ENCODE data around the gene TUBB6. TPM values are rescaled to one million over a fixed set of nuclear protein-coding genes. Genes with fewer than 3 reads are reported as not detected.

Gene TUBB6
- total RNA-seq, 2 experiments from 2014 or later = 8.3 to 10.9 TPM

DNA sequence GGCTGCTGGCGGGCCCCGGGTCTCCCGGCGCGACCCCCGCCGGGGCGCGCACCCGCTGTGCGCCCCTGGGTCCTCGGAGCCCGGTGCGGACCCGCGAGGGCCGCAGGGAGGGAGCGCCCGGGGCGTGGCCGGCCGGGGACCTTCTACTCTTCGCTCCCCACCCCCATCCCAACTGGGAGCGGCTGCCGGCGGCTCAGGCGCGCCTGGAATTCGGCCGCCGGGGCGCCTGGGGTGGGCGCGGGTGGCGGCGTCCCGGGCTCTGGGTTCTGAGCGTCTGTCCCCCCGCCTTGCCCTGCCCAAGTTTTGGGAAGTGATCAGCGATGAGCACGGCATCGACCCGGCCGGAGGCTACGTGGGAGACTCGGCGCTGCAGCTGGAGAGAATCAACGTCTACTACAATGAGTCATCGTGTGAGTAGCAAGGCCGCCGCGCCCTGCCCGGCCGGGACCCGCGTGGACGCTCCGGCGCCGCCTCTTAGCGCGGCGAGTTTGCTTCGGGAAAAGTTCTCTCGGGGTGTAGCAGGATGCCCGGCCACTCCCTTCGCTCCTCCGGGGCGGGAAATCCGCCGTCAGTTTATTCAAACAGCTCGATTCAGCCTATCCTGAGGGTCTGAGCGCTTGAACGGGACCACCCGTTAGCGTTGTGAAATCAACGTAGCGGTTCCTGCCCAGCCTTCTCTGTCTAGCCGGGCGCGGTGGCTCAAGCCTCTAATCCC, 502 bp downstream of the TUBB6 start:
- Mint-ChIP-seq H3K4me3 (peak overlapping the region; percentile 67), H3K27me3 (ENCODE audit: low read depth) (peaks cover 43% of the 10 kb centered on the region), H3K36me3 (ENCODE audit: low read depth) (peaks cover 25% of the 10 kb centered on the region), H3K9me3 (ENCODE audit: insufficient read depth) (peaks cover 19% of the 10 kb centered on the region), H3K4me1 (ENCODE audit: low read depth) (peaks cover 13% of the 10 kb centered on the region), H3K27ac (no peak overlapping the region)
- DNase-seq (peak; percentile 38), ATAC-seq (peak; percentile 65)
- ChIA-PET CTCF (no interaction called here), POLR2A (interaction anchor here (0.7 kb wide), 1 partner anchor 1071 kb away, joined by 3 read pairs; no protein-coding TSS in a partner anchor)

- POLR2A ChIA-PET = interaction anchor here (0.7 kb wide), 1 partner anchor 1070 kb away, joined by 3 read pairs; no protein-coding TSS in a partner anchor
- H3K4me3 Mint-ChIP-seq = no peak overlapping the region
- H3K27me3 Mint-ChIP-seq (ENCODE audit: low read depth) = peaks cover 46% of the 10 kb centered on the region
- H3K36me3 Mint-ChIP-seq (ENCODE audit: low read depth) = peaks cover 29% of the 10 kb centered on the region
- no peak overlapping the region for H3K27ac Mint-ChIP-seq
- CTCF ChIA-PET = no interaction called here
- no peak for DNase-seq
- H3K4me1 Mint-ChIP-seq (ENCODE audit: low read depth) = peaks cover 13% of the 10 kb centered on the region
- peaks cover 19% of the 10 kb centered on the region for H3K9me3 Mint-ChIP-seq (ENCODE audit: insufficient read depth)
- ATAC-seq = no peak
These were observed 1.7 kb downstream of the TUBB6 start for GRCh38 chr18:12309683-12310198.

- DNase-seq (no peak), ATAC-seq (no peak)
- Mint-ChIP-seq H3K4me3 (no peak overlapping the region), H3K4me1 (ENCODE audit: low read depth) (peaks cover 13% of the 10 kb centered on the region), H3K27ac (no peak overlapping the region), H3K36me3 (ENCODE audit: low read depth) (peaks cover 29% of the 10 kb centered on the region), H3K27me3 (ENCODE audit: low read depth) (peaks cover 40% of the 10 kb centered on the region), H3K9me3 (ENCODE audit: insufficient read depth) (peaks cover 19% of the 10 kb centered on the region)
- ChIA-PET CTCF (no interaction called here), POLR2A (no interaction called here)
These were observed 2.7 kb downstream of the TUBB6 start for GRCh38 chr18:12310762-12311161.

DNA sequence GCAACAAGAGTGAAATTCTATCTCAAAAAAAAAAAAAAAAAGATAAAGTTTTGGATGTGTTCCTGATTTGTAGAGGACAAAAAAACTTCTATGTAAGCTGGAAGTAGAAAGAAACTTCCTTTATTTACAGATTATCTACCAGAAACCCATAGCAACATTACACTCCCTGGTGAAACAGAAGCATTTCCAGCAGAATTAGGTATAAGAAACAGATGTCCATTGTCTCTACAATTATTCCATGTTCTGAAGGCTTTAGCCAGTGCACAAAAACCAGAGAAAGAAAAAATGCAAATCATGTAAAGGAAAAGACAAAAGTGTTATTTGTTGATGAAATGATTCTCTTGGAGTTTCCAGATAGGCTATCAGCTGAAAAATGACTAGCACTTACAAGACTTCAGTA, 4.9 kb downstream of the TUBB6 start:
- POLR2A ChIA-PET = no interaction called here
- DNase-seq = no peak
- no peak for ATAC-seq
- Mint-ChIP-seq H3K4me1 (ENCODE audit: low read depth) (peaks cover 4% of the 10 kb centered on the region), H3K27ac (no peak overlapping the region), H3K4me3 (no peak overlapping the region), H3K36me3 (ENCODE audit: low read depth) (peaks cover 29% of the 10 kb centered on the region), H3K9me3 (ENCODE audit: insufficient read depth) (peaks cover 19% of the 10 kb centered on the region), H3K27me3 (ENCODE audit: low read depth) (peaks cover 22% of the 10 kb centered on the region)
- CTCF ChIA-PET = interaction anchor here (1.0 to 3.7 kb wide), 2 partner anchors 15 to 41 kb away, joined by 6 to 28 read pairs; no protein-coding TSS in a partner anchor

- H3K36me3 Mint-ChIP-seq (ENCODE audit: low read depth) = peaks cover 29% of the 10 kb centered on the region
- H3K4me3 Mint-ChIP-seq = no peak overlapping the region
- DNase-seq (no peak), ATAC-seq (no peak)
- H3K27me3 Mint-ChIP-seq (ENCODE audit: low read depth) = peaks cover 19% of the 10 kb centered on the region
- peaks cover 19% of the 10 kb centered on the region for H3K9me3 Mint-ChIP-seq (ENCODE audit: insufficient read depth)
- CTCF ChIA-PET = interaction anchor here (1.0 to 3.7 kb wide), 2 partner anchors 14 to 42 kb away, joined by 6 to 28 read pairs; no protein-coding TSS in a partner anchor
- peaks cover 2% of the 10 kb centered on the region for H3K4me1 Mint-ChIP-seq (ENCODE audit: low read depth)
- no peak overlapping the region for H3K27ac Mint-ChIP-seq
- POLR2A ChIA-PET = no interaction called here
These were observed 5.6 kb downstream of the TUBB6 start for GRCh38 chr18:12313530-12314245.

DNA sequence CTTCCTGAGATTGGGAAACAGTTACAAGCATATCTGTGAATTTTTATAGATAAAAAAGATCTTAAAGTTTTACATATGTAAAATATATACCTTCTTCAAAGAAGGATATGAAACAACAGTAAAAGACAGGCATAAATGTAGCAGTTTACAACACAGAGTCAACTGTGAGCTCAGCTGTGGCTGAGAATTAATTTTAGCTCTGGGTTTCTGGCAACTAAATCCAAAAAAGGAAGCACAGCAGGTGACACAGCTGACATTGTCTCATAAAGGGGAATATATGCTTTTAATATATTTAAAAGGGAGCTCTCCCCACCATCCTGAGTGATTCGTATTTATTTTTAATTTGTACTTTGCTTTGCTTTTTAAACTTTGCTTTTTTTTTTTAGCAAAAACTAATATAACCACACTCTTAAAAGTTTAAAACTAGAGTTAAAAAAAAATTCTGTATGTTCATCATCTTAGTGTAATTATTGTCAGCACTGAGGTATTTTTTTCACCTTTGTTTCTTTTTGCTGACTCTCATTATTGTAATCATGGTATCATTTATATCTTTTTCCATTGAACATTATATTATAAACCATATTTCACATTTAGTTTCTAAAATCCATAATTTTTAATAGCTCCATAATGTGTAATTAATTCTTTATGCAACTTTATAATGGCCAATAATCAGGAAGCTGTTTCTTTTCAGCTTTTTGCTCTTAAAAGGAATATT, 6.7 kb downstream of the TUBB6 start:
- Mint-ChIP-seq H3K9me3 (ENCODE audit: insufficient read depth) (peaks cover 19% of the 10 kb centered on the region), H3K36me3 (ENCODE audit: low read depth) (peaks cover 24% of the 10 kb centered on the region), H3K4me3 (no peak overlapping the region), H3K4me1 (ENCODE audit: low read depth) (no peaks in the 10 kb centered on the region), H3K27ac (no peak overlapping the region), H3K27me3 (ENCODE audit: low read depth) (peaks cover 10% of the 10 kb centered on the region)
- ChIA-PET CTCF (interaction anchor here (3.7 kb wide), 1 partner anchor 13 kb away, joined by 28 read pairs; no protein-coding TSS in a partner anchor), POLR2A (no interaction called here)
- ATAC-seq (no peak), DNase-seq (no peak)

GRCh38 chr18:12315490-12315889, 7.4 kb downstream of the TUBB6 start:
- Mint-ChIP-seq H3K9me3 (ENCODE audit: insufficient read depth) (peaks cover 19% of the 10 kb centered on the region), H3K27me3 (ENCODE audit: low read depth) (peaks cover 9% of the 10 kb centered on the region), H3K36me3 (ENCODE audit: low read depth) (peaks cover 24% of the 10 kb centered on the region), H3K4me3 (no peak overlapping the region), H3K27ac (no peak overlapping the region), H3K4me1 (ENCODE audit: low read depth) (no peaks in the 10 kb centered on the region)
- CTCF ChIA-PET = interaction anchor here (3.7 kb wide), 1 partner anchor 13 kb away, joined by 28 read pairs; no protein-coding TSS in a partner anchor
- POLR2A ChIA-PET = no interaction called here
- ATAC-seq (no peak), DNase-seq (no peak)

DNA sequence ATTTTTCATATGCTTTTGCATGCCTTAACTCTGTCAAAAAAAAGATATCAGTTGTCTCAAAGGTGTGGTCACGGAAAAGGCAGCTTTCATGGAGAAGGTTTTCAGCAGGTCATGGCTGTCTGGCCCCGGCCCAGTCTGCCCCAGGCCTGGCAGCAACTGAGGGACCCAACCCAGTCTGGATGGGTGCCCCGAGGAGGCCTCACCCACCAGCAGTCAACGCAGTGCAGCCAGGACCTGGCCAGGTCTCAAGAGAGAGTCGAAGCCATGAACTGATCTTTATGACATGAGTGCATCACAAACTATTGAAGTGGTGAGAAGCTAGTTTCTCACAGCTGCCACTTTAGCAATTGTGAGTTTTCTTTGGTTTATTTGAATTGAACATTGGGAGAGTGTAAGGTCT, 7.9 kb downstream of the TUBB6 start:
- no peaks in the 10 kb centered on the region for H3K4me1 Mint-ChIP-seq (ENCODE audit: low read depth)
- DNase-seq = no peak
- H3K36me3 Mint-ChIP-seq (ENCODE audit: low read depth) = peaks cover 21% of the 10 kb centered on the region
- peaks cover 9% of the 10 kb centered on the region for H3K27me3 Mint-ChIP-seq (ENCODE audit: low read depth)
- peaks cover 14% of the 10 kb centered on the region for H3K9me3 Mint-ChIP-seq (ENCODE audit: insufficient read depth)
- ATAC-seq = no peak
- ChIA-PET CTCF (interaction anchor here (3.7 kb wide), 1 partner anchor 12 kb away, joined by 28 read pairs; no protein-coding TSS in a partner anchor), POLR2A (no interaction called here)
- no peak overlapping the region for H3K27ac Mint-ChIP-seq
- no peak overlapping the region for H3K4me3 Mint-ChIP-seq

- DNase-seq = no peak
- ATAC-seq = no peak
- peaks cover 20% of the 10 kb centered on the region for H3K36me3 Mint-ChIP-seq (ENCODE audit: low read depth)
- H3K27ac Mint-ChIP-seq = no peak overlapping the region
- POLR2A ChIA-PET = no interaction called here
- no peak overlapping the region for H3K4me3 Mint-ChIP-seq
- H3K4me1 Mint-ChIP-seq (ENCODE audit: low read depth) = no peaks in the 10 kb centered on the region
- peaks cover 4% of the 10 kb centered on the region for H3K9me3 Mint-ChIP-seq (ENCODE audit: insufficient read depth)
- CTCF ChIA-PET = interaction anchor here (1.0 to 3.4 kb wide), 2 partner anchors 11 to 46 kb away, joined by 3 to 19 read pairs; no protein-coding TSS in a partner anchor
- peaks cover 9% of the 10 kb centered on the region for H3K27me3 Mint-ChIP-seq (ENCODE audit: low read depth)
These were observed 9.8 kb downstream of the TUBB6 start for GRCh38 chr18:12317664-12318333.

GRCh38 chr18:12318334-12318697, 10.3 kb downstream of the TUBB6 start:
- POLR2A ChIA-PET = no interaction called here
- CTCF ChIA-PET = interaction anchor here (3.4 kb wide), 1 partner anchor 10 kb away, joined by 19 read pairs; no protein-coding TSS in a partner anchor
- Mint-ChIP-seq H3K27me3 (ENCODE audit: low read depth) (peaks cover 6% of the 10 kb centered on the region), H3K9me3 (ENCODE audit: insufficient read depth) (peaks cover under 1% of the 10 kb centered on the region), H3K4me3 (no peak overlapping the region), H3K36me3 (ENCODE audit: low read depth) (peaks cover 18% of the 10 kb centered on the region), H3K4me1 (ENCODE audit: low read depth) (no peaks in the 10 kb centered on the region), H3K27ac (no peak overlapping the region)
- no peak for ATAC-seq
- no peak for DNase-seq

- ChIA-PET POLR2A (no interaction called here), CTCF (interaction anchor here (3.4 kb wide), 1 partner anchor 10 kb away, joined by 19 read pairs; no protein-coding TSS in a partner anchor)
- Mint-ChIP-seq H3K4me1 (ENCODE audit: low read depth) (no peaks in the 10 kb centered on the region), H3K36me3 (ENCODE audit: low read depth) (peaks cover 13% of the 10 kb centered on the region), H3K27ac (no peak overlapping the region), H3K9me3 (ENCODE audit: insufficient read depth) (no peaks in the 10 kb centered on the region), H3K27me3 (ENCODE audit: low read depth) (peaks cover 3% of the 10 kb centered on the region), H3K4me3 (no peak overlapping the region)
- ATAC-seq = no peak
- no peak for DNase-seq
These were observed 10.8 kb downstream of the TUBB6 start for GRCh38 chr18:12318857-12319256.
